B cell (primary cell): ENCODE results near the gene IGFN1. TPM values are rescaled to one million over a fixed set of nuclear protein-coding genes. Genes with fewer than 3 reads are reported as not detected.

Source experiments
- ATAC-seq: fragments of 200-7000 bp; cut with Tn5 transposase; one replicate; pipeline ENCODE4 v1.10.0; 2021; ENCODE audit warnings: low read depth, mild to moderate bottlenecking, moderate number of reproducible peaks, moderate library complexity
- CTCF ChIA-PET: fragments of 350-600 bp; sonication (Branson Sonifier 250); formaldehyde crosslinking; loops from one replicate; lab custom pipeline; 2021; ENCODE audit warnings: antibody characterized with exemption, inconsistent platforms; lab: Charles Lee
- POLR2A ChIA-PET: fragments of 350-600 bp; sonication (Branson Sonifier 250); formaldehyde crosslinking; loops from one replicate; lab custom pipeline; 2021; ENCODE audit warnings: antibody characterized with exemption; lab: Charles Lee
- DNase-seq: peaks from one replicate; pipeline ENCODE4 v3.0.0; 2013
- H2AFZ ChIP-seq: 2 replicates; pipeline ENCODE4 v1.6.1; 2012; ENCODE audit warnings: mild to moderate bottlenecking, low read depth, low read length; ENCODE audit not compliant: insufficient read depth, poor library complexity, severe bottlenecking
- H3K27ac ChIP-seq, 2 donors: 1 replicate in 1 of 2; 2 replicates in 1 of 2; pipeline ENCODE4 v1.5.1; 2012 to 2013; ENCODE audit warnings: low read length in 2 of 2, mild to moderate bottlenecking in 2 of 2, moderate library complexity in 1 of 2
- H3K27me3 ChIP-seq, 4 experiments: fragments of 200-600 bp in 1 of 4; sonication (generic) in 1 of 4; replicated peaks in 1 of 4; 1 replicate in 2 of 4; 2 replicates in 2 of 4; pipeline versions ENCODE4 v1.6.1 to v1.7.0; 2013 to 2016; ENCODE audit warnings: low read length in 3 of 4, mild to moderate bottlenecking in 2 of 4, mixed read lengths in 1 of 4, moderate library complexity in 1 of 4; ENCODE audit not compliant: insufficient read depth in 4 of 4, control insufficient read depth in 3 of 4; ENCODE audit errors: control extremely low read depth in 1 of 4
- H3K36me3 ChIP-seq, 2 experiments: replicated peaks in 1 of 2; 1 replicate in 1 of 2; 2 replicates in 1 of 2; pipeline versions ENCODE4 v1.6.1 to v1.7.1; 2013; ENCODE audit warnings: low read length in 1 of 2; ENCODE audit not compliant: insufficient read depth in 2 of 2, control insufficient read depth in 1 of 2; ENCODE audit errors: control extremely low read depth in 1 of 2, extremely low read depth in 1 of 2
- H3K4me1 ChIP-seq, 2 donors: fragments of 200-600 bp in 1 of 2; sonication (generic) in 1 of 2; 1 replicate in 1 of 2; 2 replicates in 1 of 2; pipeline versions ENCODE4 v1.5.1 to v1.6.1; 2013 to 2017; ENCODE audit warnings: low read length in 2 of 2; ENCODE audit not compliant: control insufficient read depth in 2 of 2, insufficient read depth in 2 of 2
- H3K4me2 ChIP-seq: replicated peaks from 2 replicates; pipeline ENCODE3; 2012; ENCODE audit warnings: mild to moderate bottlenecking, low read depth, low read length; ENCODE audit not compliant: poor library complexity, severe bottlenecking
- H3K4me3 ChIP-seq, 5 experiments: fragments of 200-600 bp in 1 of 5; sonication (generic) in 1 of 5; 1 replicate in 3 of 5; 2 replicates in 2 of 5; pipeline versions ENCODE4 v1.5.1 to v1.7.0; 2011 to 2016; ENCODE audit warnings: low read length in 4 of 5, mild to moderate bottlenecking in 4 of 5, low read depth in 2 of 5, control low read depth in 1 of 5, moderate library complexity in 1 of 5; ENCODE audit not compliant: insufficient read depth in 1 of 5; ENCODE audit errors: control extremely low read depth in 1 of 5, extremely low read depth in 1 of 5
- H3K79me2 ChIP-seq: fragments of 200-600 bp; sonication (generic); one replicate; pipeline ENCODE4 v1.6.0; 2016; ENCODE audit warnings: low read length; ENCODE audit not compliant: control insufficient read depth, insufficient read depth
- H3K9ac ChIP-seq: fragments of 200-600 bp; sonication (generic); 2 replicates; pipeline ENCODE4 v1.6.1; 2017; ENCODE audit warnings: mild to moderate bottlenecking, low read length, moderate library complexity
- H3K9me3 ChIP-seq, 3 donors: one replicate each; pipeline versions ENCODE4 v1.6.1 to v1.7.1; 2013; ENCODE audit warnings: low read length in 2 of 3; ENCODE audit not compliant: control insufficient read depth in 2 of 3, insufficient read depth in 1 of 3; ENCODE audit errors: control extremely low read depth in 1 of 3
- H4K20me1 ChIP-seq: 2 replicates; pipeline ENCODE4 v1.6.0; 2012; ENCODE audit warnings: mild to moderate bottlenecking, low read length; ENCODE audit not compliant: insufficient read depth, control insufficient read depth, poor library complexity, severe bottlenecking
- H3K27ac Mint-ChIP-seq: one replicate; pipeline ENCODE4 v1.8.0; 2021; ENCODE audit warnings: mixed read lengths
- H3K27me3 Mint-ChIP-seq: one replicate; pipeline ENCODE4 v1.8.0; 2021; ENCODE audit warnings: mixed read lengths
- H3K4me1 Mint-ChIP-seq: one replicate; pipeline ENCODE4 v1.8.0; 2021; ENCODE audit warnings: mixed read lengths
- H3K4me3 Mint-ChIP-seq: one replicate; pipeline ENCODE4 v1.8.0; 2021; ENCODE audit warnings: mixed read lengths
- H3K9me3 Mint-ChIP-seq: one replicate; pipeline ENCODE4 v1.8.0; 2022; ENCODE audit warnings: mixed read lengths; ENCODE audit not compliant: insufficient read depth
- EZH2 ChIP-seq: IDR thresholded peaks from 2 replicates; pipeline ENCODE4 v1.6.1; 2012; ENCODE audit warnings: borderline replicate concordance, low read depth, mild to moderate bottlenecking, moderate library complexity, low read length; ENCODE audit not compliant: insufficient read depth, poor library complexity, severe bottlenecking
- WGBS: methylation state at CpG from one replicate; pipeline ENCODE4 v1.1.5; 2013; ENCODE audit warnings: missing lambda C conversion rate; ENCODE audit not compliant: insufficient coverage; 5-methylcytosine and 5-hydroxymethylcytosine counted together
- intact Hi-C: fragments of 100-400 bp; cut with micrococcal nuclease; formaldehyde crosslinking; loops from one replicate; pipeline ENCODE4 v1.10.0; 2022
- polyA plus RNA-seq: library from polyadenylated mRNA; depleted of rRNA; stranded (reverse); fragments of >200 nt; gene quantifications from 2 replicates; pipeline ENCODE4 v1.2.3, GENCODE V29; 2012
- total RNA-seq, 2 donors: library from RNA; stranded (reverse); fragments of 120-200 nt in 1 of 2; gene quantifications; 1 replicate in 1 of 2; 2 replicates in 1 of 2; pipeline versions ENCODE4 v1.2.3 to v1.2.4, GENCODE V29; 2013 to 2022
- TF ChIP-seq, protein P1 (sequence below): fragments of 200-600 bp; IDR thresholded peaks from one replicate; pipeline ENCODE4 v1.8.0; 2022; ENCODE audit warnings: antibody characterized with exemption, mild to moderate bottlenecking

IGFN1 gene
- total and polyA plus RNA-seq, 2 donors (not counting 1 experiment from before 2014, with no cell fraction given) = not detected

GRCh38 chr1:201262963-201263608, 72.5 kb downstream of the IGFN1 start:
- 88% methylated on average over 5 of the region's 7 CpGs for WGBS
- intact Hi-C loops = no loop called here
- no peaks in the 10 kb centered on the region for H3K4me1 ChIP-seq
- Mint-ChIP-seq H3K4me1 (no peaks in the 10 kb centered on the region), H3K9me3 (no peaks in the 10 kb centered on the region), H3K27me3 (peaks cover 49% of the 10 kb centered on the region), H3K4me3 (no peak overlapping the region), H3K27ac (no peak overlapping the region)
- H3K79me2 ChIP-seq = no peaks in the 10 kb centered on the region
- ChIA-PET POLR2A (no interaction called here), CTCF (no interaction called here)
- H3K4me2 ChIP-seq = no peak overlapping the region
- no peaks in the 10 kb centered on the region for H3K36me3 ChIP-seq
- no peak overlapping the region for H3K9ac ChIP-seq
- no peak overlapping the region for H3K4me3 ChIP-seq
- H3K9me3 ChIP-seq = peaks cover 0 to 11% (median 0%) of the 10 kb centered on the region in 3 donors
- ATAC-seq (no peak), DNase-seq (no peak)
- H4K20me1 ChIP-seq = no peaks in the 10 kb centered on the region
- TF ChIP-seq, protein P1, sequence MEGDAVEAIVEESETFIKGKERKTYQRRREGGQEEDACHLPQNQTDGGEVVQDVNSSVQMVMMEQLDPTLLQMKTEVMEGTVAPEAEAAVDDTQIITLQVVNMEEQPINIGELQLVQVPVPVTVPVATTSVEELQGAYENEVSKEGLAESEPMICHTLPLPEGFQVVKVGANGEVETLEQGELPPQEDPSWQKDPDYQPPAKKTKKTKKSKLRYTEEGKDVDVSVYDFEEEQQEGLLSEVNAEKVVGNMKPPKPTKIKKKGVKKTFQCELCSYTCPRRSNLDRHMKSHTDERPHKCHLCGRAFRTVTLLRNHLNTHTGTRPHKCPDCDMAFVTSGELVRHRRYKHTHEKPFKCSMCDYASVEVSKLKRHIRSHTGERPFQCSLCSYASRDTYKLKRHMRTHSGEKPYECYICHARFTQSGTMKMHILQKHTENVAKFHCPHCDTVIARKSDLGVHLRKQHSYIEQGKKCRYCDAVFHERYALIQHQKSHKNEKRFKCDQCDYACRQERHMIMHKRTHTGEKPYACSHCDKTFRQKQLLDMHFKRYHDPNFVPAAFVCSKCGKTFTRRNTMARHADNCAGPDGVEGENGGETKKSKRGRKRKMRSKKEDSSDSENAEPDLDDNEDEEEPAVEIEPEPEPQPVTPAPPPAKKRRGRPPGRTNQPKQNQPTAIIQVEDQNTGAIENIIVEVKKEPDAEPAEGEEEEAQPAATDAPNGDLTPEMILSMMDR = no peak
- no peak for TF ChIP-seq EZH2
- no peak overlapping the region for H2AFZ ChIP-seq
- H3K27me3 ChIP-seq = peaks cover 0 to 38% (median 2%) of the 10 kb centered on the region in 4 experiments
- H3K27ac ChIP-seq = no peak overlapping the region

DNA sequence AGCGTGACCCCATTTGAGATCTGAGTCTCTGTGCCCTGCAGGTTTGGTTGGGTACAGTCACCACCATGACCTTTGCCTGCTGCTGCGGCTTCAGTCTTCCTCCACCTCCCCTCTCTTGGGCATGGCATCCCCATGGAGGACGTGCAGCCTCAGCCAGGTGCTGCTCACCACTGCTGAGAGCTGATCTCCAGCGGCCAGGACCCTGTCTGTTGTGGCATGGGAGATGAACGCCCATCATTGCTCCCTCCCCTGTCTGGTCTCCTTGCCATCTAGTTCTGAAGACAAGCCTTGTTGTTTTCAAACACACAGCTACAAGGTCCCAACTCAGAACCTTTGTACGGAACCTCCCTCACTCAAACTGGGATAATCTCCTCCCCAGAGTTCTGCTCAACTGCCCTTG, 73.4 kb downstream of the IGFN1 start:
- H3K4me2 ChIP-seq = no peak overlapping the region
- H3K9me3 Mint-ChIP-seq = no peaks in the 10 kb centered on the region

More for the DNA sequence above, 73.4 kb downstream of the IGFN1 start:
- Histone ChIP-seq H2AFZ (no peak overlapping the region), H4K20me1 (no peaks in the 10 kb centered on the region), H3K27me3 (peaks cover 0 to 36% (median 2%) of the 10 kb centered on the region in 4 experiments), H3K9me3 (peaks cover 0 to 3% (median 0%) of the 10 kb centered on the region in 3 donors), H3K9ac (no peak overlapping the region), H3K36me3 (no peaks in the 10 kb centered on the region), H3K4me3 (no peak overlapping the region), H3K4me1 (no peaks in the 10 kb centered on the region), H3K27ac (no peak overlapping the region), H3K79me2 (no peaks in the 10 kb centered on the region)
- no peak overlapping the region for H3K4me3 Mint-ChIP-seq
- no peaks in the 10 kb centered on the region for H3K4me1 Mint-ChIP-seq
- no peak overlapping the region for H3K27ac Mint-ChIP-seq
- ATAC-seq (no peak), DNase-seq (no peak)
- ChIA-PET CTCF (no interaction called here), POLR2A (no interaction called here)
- WGBS = 86% methylated on average over 6 of the region's 6 CpGs
- peaks cover 53% of the 10 kb centered on the region for H3K27me3 Mint-ChIP-seq
- TF ChIP-seq, protein P1 = no peak
- TF ChIP-seq EZH2 = no peak
- intact Hi-C loops = no loop called here
